ENCODE results near the gene SEZ6.

The SEZ6 gene

DNA sequence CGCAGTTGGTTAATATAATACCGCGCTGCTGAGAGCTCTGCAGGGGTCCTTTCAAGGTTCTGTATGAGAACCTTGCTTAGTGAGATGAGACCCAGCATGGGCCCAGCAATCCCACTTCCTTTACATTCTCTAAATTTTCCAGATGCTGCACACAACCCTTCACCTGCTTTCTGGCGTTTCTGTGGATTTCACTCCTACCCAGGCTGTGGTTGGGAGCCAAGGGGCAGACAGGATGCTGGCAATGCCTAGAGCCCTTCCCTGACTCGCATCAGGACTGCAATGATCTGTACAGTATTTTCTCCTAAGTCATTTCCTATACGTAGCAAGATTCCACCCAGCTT, 27.0 kb upstream of the SEZ6 start:
- DNase-seq, result peak; percentile 89

DNA sequence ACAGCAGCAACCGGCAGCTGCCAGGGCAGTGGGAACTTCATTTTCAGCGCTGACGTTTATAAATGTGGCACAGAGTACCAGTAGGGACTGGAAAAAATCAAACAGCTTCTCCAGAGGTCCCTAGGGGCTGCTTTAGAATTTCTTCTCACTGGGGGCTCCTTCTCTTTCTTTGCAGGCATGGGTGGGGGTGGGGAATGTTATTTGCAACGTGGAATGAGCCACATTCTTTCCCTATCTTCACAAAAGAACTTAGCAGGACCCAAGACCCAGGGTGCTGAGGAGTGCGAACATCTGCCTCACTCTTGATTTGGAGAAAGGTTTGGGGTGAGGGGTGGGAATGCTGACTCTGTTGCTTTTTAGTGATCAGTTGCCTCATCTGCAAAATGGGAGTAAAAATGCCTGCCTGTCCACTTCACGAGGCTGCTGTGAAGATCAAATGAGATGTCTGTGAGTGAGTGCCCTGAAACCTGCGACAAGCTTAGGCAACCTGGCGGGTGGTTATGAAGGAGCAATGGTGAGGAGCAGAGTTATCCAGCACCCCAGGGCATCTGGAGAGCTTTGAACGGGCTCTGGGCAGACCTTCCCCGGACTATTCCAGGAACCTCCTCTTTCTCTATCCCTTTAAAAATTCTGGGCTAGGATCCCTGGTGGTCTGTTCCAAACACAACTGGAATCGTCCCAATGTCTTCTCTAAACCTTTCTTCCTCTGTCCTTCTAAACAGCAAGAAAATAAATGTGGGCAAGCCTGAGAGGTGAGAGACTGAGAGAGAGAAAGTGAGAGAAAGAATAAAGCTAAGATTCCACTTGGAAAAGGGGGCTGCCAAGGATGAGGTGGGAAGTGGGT, 26.4 kb upstream of the SEZ6 start:
- no peak for DNase-seq

DNA sequence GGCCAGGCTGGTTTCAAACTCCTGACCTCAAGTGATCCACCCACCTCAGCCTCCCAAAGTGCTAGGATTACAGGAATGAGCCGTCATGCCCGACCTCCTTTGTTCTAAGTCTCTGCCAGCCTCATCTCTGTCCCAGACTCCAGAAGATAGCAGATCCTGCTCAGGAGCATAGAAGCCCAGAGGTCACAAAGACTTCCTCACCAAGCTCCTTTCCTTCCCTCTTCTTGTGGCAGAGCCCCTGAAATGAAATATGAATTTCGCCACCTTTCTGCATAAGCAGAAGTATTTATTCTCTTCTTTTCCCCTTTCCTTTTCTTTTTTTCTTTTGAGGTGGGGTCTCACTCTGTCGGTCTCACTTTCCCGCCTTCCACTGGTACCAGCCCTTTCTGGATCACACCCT, 25.7 kb upstream of the SEZ6 start:
- no peak for DNase-seq

DNA sequence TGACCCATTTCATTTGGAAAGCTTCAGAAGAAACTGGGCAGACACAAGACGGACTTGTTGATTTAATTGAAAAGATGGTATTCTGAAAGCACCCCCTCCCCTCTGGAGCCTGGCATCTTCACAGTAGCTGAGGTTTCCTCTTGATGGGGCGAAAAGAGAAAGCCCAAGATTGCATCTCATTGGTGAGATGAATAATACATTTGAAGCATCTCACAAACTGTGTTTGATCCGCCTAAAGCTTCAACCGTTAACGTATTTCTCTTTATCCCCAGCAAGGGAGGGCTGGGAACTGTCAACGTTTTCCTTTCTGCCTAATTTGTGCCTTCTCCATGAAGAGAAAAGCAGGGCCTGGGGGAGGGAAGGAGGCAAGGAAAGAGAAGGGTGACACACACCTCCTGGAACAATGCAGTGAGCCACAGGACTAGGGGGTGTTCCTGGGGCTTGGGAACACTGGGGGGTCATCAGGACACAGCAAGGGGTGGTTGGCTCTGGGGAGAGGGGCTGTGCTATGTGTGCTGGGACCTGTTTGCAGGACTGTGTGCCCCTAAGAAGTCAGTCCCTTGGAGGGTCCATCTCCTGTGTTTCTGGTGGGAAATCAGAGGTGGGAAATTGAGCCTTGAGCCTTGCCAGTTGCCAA, 18.6 kb upstream of the SEZ6 start:
- DNase-seq, result no peak

DNA sequence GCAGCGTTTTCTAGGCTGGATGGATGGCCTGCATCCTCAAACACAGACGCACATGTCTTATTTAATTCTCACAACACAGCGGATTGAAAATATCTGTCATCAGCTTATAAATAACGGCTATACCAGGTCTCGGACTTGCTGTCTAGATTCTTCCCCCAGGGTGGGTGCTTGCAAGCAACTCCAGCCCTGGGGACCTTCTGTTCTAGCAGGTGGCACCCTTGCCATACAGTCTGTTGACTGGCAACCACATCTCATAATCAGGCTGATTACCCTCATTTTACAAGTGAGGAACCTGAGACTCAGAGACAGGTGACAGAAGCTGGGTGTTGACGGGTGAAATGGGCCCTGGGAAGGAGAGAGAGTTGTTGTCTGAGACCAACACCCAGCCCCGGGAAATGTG, 16.2 kb upstream of the SEZ6 start:
- DNase-seq, result no peak

DNA sequence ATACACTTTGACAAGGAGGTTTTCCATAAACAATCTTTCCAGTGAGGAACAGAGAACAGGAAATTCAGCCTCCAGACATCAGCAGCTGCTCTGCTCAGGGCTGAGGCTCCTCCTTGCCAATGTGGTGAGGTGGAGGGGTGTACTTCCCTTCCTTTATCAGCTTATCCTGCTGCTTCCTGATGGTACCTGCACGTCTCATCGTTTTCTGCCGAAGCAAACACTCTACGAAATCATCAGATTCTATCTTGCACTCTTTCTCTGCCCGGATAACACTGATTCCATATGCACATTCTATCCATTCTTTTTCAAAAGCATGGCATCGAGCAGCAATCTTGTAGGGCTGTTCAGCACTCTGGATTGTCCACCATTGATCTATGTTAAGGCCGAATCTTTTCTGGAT, 15.4 kb upstream of the SEZ6 start:
- DNase-seq, result no peak

DNA sequence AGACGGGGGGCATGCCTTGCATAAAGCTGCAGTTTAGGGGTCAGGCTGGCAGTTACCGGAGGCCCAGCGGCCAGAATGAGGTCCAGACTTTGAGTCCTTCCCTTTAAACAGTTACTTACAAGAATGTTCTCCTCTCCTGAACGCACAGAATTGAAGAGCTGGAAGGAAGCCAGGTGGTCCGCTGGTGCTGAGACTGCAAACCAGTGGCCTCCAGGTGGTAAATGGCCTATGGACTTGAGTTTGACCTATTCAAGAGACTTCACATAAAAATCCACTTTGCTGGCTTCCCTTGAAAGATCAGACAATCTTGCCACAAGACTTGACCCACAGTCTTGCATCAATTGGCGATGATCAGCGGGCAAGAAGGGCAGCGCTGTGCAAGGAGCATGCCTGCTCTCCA, 14.7 kb upstream of the SEZ6 start:
- no peak for DNase-seq

DNA sequence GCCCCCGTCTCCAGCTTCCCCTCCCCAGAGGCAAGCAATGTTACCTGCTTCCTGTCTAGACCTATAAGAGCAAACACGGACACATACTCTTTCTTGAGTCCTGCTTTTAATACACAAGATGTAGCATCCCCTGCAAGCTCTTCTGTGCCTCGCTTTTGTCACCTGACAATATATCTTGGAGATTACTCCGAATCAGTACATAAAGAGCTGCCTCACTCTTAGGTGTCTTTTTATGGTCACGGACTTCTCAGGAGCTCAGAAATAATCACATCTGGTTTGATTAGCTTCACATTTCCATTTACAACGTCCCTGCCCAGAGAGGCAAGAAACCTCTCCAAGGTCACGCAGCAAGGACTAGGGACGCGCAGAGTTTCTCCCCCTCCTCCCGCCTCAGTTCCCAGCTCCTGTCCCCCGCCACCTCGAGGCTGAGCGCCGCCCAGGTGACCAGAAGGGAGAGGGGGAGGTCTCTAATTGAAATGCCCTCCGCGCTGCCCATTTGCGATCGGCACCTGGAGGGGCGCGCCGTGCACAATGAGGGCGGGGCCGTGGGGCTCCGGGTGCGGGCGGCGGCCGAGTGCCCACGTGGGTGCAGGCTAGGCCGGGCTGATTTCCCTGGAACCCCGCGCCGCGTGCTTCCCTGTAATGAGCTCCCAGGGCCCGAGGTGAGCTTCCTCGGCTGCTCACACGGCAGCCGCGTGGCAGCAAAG, 13.8 kb upstream of the SEZ6 start:
- no peak for DNase-seq

DNA sequence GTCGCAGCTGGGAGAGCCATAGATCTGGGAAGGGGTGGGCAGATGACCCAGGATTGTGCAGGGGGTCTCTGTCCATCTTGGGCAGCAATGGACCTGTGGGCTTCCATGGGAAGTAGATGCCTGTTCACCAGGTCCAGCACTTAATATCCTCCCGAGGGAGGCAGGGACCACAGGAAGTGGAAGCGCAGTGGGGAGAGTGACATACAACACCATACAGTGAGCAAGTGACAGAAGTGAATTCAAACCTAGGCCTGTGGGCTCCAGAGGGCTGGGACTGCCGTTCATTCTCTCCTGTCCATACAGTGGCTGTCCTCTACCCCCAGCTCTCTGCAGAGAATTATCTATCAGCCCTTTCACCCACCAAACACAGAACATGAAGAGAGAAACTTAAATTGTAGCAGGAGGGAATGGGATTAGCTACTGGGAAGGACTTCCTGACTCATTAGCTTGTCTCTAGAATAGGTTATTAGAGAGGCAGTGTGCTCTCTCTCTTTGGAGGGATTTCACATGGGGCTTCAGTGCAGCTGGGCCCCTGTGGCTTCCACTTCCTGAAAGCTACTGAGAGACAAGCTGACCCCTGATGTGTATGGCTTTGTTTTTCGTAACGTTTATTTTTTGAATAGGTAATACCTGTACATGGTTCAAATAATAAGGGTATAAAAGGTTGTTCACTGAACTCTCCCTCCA, 13.1 kb upstream of the SEZ6 start:
- DNase-seq, result no peak

DNA sequence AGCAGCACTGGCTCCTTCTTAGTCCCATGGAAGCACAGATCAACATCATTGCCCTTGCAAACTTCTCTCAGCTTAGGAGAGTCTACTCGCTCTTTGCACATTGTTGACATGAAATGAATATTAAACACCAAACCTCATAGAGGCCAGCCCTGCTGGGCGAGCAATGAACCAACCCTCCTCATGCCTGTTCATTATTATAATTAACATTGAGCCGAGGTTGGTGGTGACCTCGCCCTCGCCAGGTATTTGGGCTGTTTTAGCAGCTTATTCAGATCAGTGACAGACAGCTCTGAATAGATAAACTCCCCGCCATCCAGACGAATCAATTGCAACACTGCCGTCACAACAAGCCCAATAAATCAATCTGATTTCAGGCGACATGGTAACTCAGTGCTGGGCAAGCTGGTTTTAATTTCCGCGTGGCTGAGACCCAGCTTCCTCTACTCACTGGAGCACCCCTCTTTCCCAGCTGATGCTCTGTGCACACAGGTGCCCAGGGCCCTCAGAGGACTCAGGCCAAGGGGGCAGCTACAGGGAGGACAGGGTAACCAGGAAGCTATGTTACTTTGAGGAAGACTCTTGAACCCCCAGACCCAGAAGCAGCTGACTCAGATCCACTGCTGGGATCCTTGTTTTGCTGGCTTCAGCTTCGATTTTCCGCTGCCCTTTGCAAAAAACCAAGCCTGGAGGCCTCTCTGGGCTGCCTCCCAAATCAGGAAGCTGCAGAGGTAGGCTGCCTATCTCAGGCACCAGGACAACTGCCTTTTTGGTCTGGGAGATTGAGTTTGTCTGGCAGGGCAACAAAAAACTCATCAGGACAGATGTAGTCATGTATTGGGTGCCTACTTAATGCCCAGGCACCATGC, 10.7 kb upstream of the SEZ6 start:
- DNase-seq, result no peak

DNA sequence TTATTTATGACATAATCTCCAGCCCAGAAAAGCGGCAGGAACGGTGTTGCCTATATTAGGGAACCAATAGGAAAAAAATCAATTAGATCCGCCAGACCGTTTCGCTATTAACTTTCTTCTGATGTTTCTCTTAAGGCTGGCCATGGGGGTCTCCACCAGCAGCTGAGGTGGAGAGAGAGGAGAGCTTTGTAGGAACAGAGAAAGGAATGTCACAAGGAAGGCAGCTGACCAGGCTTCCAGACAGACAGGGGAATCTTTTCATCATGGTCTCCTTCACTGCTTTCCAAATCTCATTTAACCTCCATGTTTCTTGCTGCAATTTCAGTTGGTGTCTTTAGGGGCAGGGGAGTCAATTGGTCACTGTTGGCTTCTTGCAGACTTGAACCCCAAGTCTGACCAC, 8.9 kb upstream of the SEZ6 start:
- no peak for DNase-seq

DNA sequence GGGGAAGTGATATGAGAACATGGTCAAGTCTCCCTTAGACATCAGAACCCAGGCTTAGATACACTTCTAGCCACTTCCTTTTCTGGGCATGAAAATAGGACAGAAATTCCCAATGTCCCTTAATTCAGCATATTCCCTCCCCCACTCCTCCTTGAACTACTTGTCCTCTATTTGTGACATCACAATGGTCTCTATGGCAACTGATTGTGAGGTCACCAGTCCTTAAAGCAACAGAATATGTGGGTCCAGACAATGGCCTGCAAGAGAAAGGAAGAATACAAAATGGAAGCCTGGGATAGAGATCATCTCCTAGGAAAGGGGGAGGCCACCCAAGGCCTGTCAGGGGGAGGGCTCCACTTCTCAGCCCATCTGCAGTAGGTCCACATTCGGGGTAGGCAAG, 6.7 kb upstream of the SEZ6 start:
- DNase-seq, result no peak

DNA sequence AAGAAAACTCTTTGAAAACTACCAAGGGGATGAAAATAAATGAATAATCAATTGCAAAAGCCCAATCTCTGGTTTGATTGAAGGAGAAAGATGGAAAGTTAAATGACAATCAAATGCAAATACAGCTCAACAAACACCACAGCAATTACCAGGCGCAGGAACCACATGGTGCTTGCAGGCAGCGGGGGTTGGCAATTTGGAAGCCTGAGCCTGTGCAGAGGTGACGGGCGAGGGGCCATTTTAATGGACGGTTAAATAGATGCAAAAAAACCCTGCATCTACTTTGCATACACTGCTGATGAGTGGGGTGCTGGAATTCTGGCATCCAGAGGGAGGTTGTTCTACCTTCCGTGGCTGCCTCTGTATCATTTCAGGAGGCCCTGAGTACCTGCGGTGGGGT, 4.8 kb upstream of the SEZ6 start:
- no peak for DNase-seq

DNA sequence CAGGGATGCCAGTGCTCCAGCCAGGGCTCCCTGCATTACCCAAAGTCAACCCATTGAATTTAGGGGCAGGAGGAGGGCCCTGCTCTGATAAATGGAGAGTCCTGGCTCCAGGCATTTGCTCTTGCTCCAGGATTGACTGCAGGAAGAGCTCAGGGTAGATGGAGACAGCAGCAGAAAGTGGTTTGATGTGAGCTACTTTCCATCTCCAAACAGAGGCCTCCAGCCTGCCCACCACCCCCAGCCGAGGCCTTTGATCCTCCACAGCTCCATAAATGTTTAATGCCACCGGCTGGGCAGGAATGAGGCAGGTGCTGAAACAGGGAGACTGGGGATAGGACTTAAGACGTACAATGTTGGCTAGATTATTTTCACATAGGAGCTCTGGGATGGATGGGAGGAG, 4.3 kb upstream of the SEZ6 start:
- DNase-seq, result no peak

DNA sequence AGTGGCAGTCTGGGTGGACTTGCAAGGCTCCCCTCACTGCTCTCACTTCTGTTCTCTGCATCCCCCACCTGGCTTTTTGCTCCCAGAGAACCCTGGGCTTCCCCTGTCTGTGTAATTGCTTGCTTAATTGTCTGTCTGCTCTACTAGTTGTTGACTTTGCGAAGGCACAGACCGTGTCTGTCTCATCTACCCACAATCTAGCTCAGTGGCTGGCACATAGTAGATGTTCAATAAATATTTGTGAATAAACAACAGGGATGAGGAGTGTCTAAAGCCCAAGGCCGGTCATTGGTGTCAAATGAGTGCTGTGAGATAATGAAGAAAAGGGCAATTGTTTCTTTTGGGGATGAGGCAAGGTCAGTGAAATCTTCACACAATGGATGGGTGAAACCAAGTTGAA, 2.8 kb upstream of the SEZ6 start:
- no peak for DNase-seq

DNA sequence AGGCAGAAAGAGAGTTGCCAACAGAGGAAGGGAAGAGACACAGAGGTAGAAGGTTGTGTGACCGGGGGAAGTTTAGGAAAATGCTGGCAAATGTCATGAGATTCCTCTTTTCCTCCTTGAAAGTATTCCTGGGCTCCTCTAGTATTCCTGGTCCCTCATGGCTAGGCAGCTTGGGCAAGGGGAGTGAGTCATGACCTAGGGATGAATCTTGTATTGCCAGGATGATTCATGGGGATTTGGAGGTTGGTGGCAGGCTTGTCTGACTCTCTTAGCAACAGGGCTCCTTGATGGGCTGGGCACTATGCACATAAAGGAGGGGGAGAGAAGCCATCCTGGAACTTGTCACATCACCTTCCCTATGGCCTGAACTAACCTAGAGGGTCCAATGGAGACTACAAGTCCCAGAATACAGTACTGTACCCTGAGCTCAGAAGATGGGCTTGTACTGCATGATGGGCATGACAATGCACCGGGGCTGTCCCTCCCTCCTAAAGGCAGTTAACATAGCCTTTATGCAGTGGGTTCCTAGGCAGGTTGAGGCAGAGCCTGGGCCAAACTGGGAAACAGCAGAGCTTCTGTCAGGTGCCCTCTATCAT, 2.1 kb upstream of the SEZ6 start:
- DNase-seq, result peak; percentile 76

DNA sequence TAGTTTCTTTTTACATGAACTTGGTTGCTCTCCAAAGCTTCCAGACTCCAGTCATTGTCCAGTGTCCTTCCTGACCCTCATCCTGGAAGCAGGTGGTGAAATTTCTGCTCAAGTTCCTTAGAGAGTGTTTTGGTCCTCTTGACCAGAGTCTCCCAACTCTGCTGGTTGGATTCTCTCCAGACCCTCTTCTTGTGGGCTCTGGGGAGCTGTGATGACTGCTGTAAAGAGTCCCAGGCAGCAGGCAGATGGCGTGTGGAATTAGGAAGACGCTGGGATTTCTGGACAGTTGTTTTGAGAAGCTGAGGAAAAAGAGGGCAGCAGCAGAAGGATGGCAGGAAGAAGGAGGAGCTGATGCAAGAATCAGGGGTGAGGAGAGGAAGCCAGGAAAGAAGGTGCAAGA, 1.6 kb upstream of the SEZ6 start:
- DNase-seq, result no peak

DNA sequence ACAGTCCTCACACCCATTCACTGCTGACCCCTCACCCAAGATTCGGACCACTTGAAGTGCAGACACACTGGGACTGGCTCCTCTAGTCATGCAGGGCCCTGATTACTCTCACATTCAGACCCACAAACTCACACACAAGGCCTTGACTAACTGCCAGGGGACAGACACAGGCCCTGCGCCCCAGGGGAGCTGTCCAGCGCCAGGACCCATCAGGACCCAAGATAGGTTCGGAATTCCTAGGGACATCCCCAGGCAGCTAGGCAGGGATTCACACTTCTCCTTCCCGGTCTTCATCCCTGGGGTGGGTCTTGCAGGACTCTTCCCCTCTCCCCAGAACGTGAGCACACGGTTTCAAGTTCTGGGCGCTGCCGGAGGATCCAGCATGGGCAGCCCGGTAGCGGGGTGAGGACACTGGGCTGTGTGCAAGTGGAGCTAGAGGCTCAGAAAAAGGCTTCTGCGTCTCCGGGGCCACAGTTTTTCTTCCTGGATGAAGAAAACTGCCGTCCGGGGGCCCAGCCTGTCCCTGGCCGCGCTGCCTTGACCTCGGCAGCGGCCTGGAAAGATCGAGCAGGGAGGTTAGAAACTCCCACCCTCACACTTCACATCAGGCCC, 1.6 kb downstream of the SEZ6 start:
- DNase-seq, result no peak

DNA sequence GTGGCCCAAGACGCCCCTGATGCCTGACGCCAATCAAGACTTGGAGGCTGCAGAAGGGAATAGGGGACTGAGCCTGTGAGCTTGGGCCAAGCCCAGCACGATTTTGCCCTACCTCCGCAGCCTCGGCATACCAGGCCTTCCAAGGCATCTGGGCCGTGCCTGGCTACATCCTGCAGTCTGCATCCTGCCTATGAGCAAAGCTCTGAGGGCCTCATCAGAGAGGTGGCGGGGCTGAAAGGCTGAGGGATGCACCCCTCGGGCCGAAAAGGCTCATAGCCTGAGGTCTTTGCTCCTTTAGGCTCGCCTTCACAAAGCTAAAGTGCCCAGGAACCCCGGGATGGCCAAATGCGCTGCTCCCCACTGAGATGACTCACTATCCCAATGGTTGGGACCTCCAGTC, 2.5 kb downstream of the SEZ6 start:
- no peak for DNase-seq

DNA sequence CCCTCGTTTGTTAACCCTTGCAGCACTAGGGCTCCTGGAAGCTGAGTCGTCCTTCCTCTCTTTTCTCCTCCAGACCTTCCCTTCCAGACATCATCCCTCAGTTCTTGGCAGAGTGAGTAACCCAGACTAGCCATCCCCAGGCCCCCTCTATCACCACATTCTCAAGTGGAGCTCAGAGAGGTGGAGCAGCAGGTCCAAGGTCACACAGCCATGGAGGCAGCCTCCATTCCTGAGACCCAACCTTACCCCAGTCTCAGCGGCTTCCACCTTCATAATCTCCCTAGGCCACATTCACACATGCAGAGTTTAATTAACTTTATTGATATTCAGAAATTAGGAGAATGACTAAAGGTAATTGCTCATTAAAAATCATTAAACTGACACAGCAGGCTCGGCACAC, 3.0 kb downstream of the SEZ6 start:
- no peak for DNase-seq

DNA sequence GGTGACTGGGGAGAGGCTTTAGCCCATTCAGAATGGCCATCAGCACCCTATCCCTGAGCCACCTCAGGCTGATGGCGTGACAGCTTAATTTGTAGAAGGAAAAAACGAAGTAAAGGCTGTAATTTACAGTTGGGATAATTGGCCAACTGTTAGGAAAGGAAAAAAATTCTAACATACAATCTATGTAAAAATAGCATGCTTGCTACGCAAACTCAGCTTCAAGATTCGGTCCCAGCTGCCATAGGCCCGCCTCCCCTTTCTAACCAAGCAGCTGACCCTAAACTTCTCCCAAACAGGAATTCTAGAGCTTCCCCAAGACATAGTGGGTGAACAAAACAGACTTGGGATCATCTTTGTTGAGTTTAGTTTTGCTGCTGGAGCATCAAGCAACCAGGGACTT, 4.9 kb downstream of the SEZ6 start:
- no peak for DNase-seq

DNA sequence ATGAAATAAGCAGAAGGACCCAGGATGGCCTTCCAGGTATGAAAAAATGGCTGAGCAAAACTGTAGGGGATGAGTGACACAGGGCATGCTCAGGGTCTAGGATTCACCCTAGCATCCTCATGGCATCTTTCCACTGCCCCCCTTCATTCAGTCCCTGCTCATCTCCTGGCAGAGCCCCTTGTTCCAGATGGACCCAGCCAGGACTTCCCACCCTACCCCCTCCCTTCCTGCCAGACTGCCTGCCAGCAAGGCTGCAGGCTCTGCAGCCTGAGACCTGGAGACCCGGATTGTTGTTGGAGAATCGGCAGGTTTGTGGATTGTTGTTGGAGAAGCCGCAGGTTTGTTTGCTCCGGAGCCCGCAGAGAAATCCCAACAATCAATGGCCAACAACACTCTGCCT, 6.6 kb downstream of the SEZ6 start:
- no peak for DNase-seq

Measured in NCI-H226 (cell line).